ENCODE measurements around the gene ACBD3.

GRCh38 chr1:226117330-226117729, 69.2 kb downstream of the ACBD3 start:
- no peak for TF ChIP-seq BCL11A (IDR thresholded peaks at IDR 0.05; ENCODE audit: low read depth in 2 of 2, low read length in 2 of 2)
- no peak for TF ChIP-seq CTCF (IDR thresholded peaks at IDR 0.05; ENCODE audit: control extremely low read depth in 1 of 3, insufficient read depth in 1 of 3, low read depth in 1 of 3, low read length in 3 of 3)
- no peak for TF ChIP-seq JUN (IDR thresholded peaks at IDR 0.05; ENCODE audit: low read depth, low read length)
- TF ChIP-seq CEBPB (IDR thresholded peaks at IDR 0.05; ENCODE audit: low read depth, low read length): no peak
- no peak for TF ChIP-seq KDM1A (IDR thresholded peaks at IDR 0.05; ENCODE audit: borderline replicate concordance, low read length)
- no peak for TF ChIP-seq GTF2F1 (IDR thresholded peaks at IDR 0.05; ENCODE audit: borderline replicate concordance, low read depth, low read length)
- TF ChIP-seq MAX (IDR thresholded peaks at IDR 0.05): no peak
- TF ChIP-seq POLR2AphosphoS5 (IDR thresholded peaks at IDR 0.05; ENCODE audit: low read depth, low read length): no peak
- TF ChIP-seq EZH2 (IDR thresholded peaks at IDR 0.05; ENCODE audit: low read depth, low read length, severe bottlenecking): no peak
- TF ChIP-seq ASH2L (IDR thresholded peaks at IDR 0.05; ENCODE audit: low read length): no peak
- TF ChIP-seq SRF (IDR thresholded peaks at IDR 0.05; ENCODE audit: low read depth, low read length): no peak
- no peak for TF ChIP-seq JUND (IDR thresholded peaks at IDR 0.05; ENCODE audit: low read length)
